SK-N-SH (cell line): ENCODE measurements around the gene IL18R1. TPM values are rescaled to one million over a fixed set of nuclear protein-coding genes. Genes with fewer than 3 reads are reported as not detected.

ENCODE experiments used
- CTCF ChIA-PET: fragments of 300-600, 350-600 bp; formaldehyde crosslinking; extraction: SDS; loops from one replicate; lab custom pipeline; 2021; lab: Yijun Ruan, JAX
- POLR2A ChIA-PET: fragments of 350-600 bp; sonication (Branson Sonifier 250); formaldehyde crosslinking; extraction: SDS; loops from one replicate; lab custom pipeline; 2020; ENCODE audit warnings: antibody characterized with exemption, inconsistent platforms; lab: Yijun Ruan, JAX
- DNase-seq: peaks from one replicate; pipeline ENCODE4 v3.0.0; 2012
- H2AFZ ChIP-seq: fragments of 200-600 bp; sonication (generic); 2 replicates; pipeline ENCODE4 v1.8.1; 2016; ENCODE audit warnings: antibody characterized with exemption, mild to moderate bottlenecking, low read depth
- H3F3A ChIP-seq: fragments of 200-600 bp; sonication (generic); replicated peaks from 2 replicates; pipeline ENCODE3; 2016; ENCODE audit warnings: antibody characterized with exemption, mild to moderate bottlenecking; ENCODE audit not compliant: insufficient read depth
- H3K27ac ChIP-seq, 2 experiments: fragments of 200-500 bp in 1 of 2; fragments of 200-600 bp in 1 of 2; sonication (Bioruptor generic) in 1 of 2; sonication (generic), shearing (Covaris generic) in 1 of 2; 2 replicates each; pipeline versions ENCODE4 v1.5.1 to v1.6.1; 2014 to 2016; ENCODE audit warnings: low read depth in 2 of 2, inconsistent platforms in 1 of 2, low read length in 1 of 2, mild to moderate bottlenecking in 1 of 2, mixed read lengths in 1 of 2
- H3K27me3 ChIP-seq: fragments of 200-600 bp; sonication (generic), shearing (Covaris generic); 2 replicates; pipeline ENCODE4 v1.6.1; 2016; ENCODE audit warnings: mixed run types; ENCODE audit not compliant: insufficient read depth
- H3K36me3 ChIP-seq, 2 experiments: fragments of 200-500 bp in 1 of 2; fragments of 200-600 bp in 1 of 2; sonication (Bioruptor generic) in 1 of 2; sonication (generic) in 1 of 2; replicated peaks in 1 of 2; 2 replicates each; pipeline versions ENCODE3 to v1.5.1; 2014 to 2016; ENCODE audit warnings: low read length in 1 of 2, mild to moderate bottlenecking in 1 of 2; ENCODE audit not compliant: insufficient read depth in 2 of 2, control insufficient read depth in 1 of 2
- H3K4me1 ChIP-seq, 2 experiments: fragments of 200-500 bp in 1 of 2; fragments of 200-600 bp in 1 of 2; sonication (Bioruptor generic) in 1 of 2; sonication (generic), shearing (Covaris generic) in 1 of 2; 2 replicates each; pipeline versions ENCODE4 v1.5.1 to v1.6.1; 2014 to 2016; ENCODE audit warnings: low read depth in 1 of 2, low read length in 1 of 2, mixed run types in 1 of 2; ENCODE audit not compliant: insufficient read depth in 2 of 2, control insufficient read depth in 1 of 2
- H3K4me2 ChIP-seq: fragments of 200-600 bp; sonication (generic), shearing (Covaris generic); 2 replicates; pipeline ENCODE4 v1.6.1; 2017; ENCODE audit warnings: mixed run types
- H3K4me3 ChIP-seq, 2 experiments: fragments of 200-500 bp in 1 of 2; fragments of 200-600 bp in 1 of 2; sonication (Bioruptor generic) in 1 of 2; sonication (generic), shearing (Covaris generic) in 1 of 2; 2 replicates each; pipeline versions ENCODE4 v1.5.1 to v1.8.1; 2014 to 2016; ENCODE audit warnings: low read depth in 2 of 2, inconsistent platforms in 1 of 2, low read length in 1 of 2, mild to moderate bottlenecking in 1 of 2, mixed read lengths in 1 of 2, moderate library complexity in 1 of 2
- H3K79me2 ChIP-seq: fragments of 200-600 bp; sonication (generic); 2 replicates; pipeline ENCODE4 v1.8.1; 2017; ENCODE audit warnings: mild to moderate bottlenecking; ENCODE audit not compliant: insufficient read depth
- H3K9ac ChIP-seq: fragments of 200-600 bp; sonication (generic); 2 replicates; pipeline ENCODE4 v1.6.1; 2017; ENCODE audit warnings: mixed run types
- H3K9me2 ChIP-seq: fragments of 200-600 bp; sonication (generic); 2 replicates; pipeline ENCODE4 v1.6.1; 2017; ENCODE audit warnings: mixed run types
- H3K9me3 ChIP-seq: fragments of 200-600 bp; sonication (generic); 2 replicates; pipeline ENCODE4 v1.6.1; 2017; ENCODE audit warnings: mixed run types, mild to moderate bottlenecking, moderate library complexity
- H4K20me1 ChIP-seq: fragments of 200-600 bp; sonication (generic); 2 replicates; pipeline ENCODE4 v1.6.1; 2017; ENCODE audit warnings: mild to moderate bottlenecking, mixed run types; ENCODE audit not compliant: insufficient read depth
- CTCF ChIP-seq: fragments of 200-600 bp; sonication (generic); IDR thresholded peaks from 2 replicates; pipeline ENCODE4 v1.6.1; 2017; ENCODE audit warnings: antibody characterized with exemption, mild to moderate bottlenecking, moderate library complexity
- EP300 ChIP-seq, 2 experiments: IDR thresholded peaks; 2 replicates each; pipeline versions ENCODE4 v1.4.0 to v1.6.1; 2012; ENCODE audit warnings: borderline replicate concordance in 1 of 2, low read depth in 1 of 2, low read length in 1 of 2
- EZH2phosphoT487 ChIP-seq: fragments of 200-600 bp; sonication (generic); IDR thresholded peaks from 2 replicates; pipeline ENCODE4 v1.6.1; 2017; ENCODE audit warnings: low read depth, mixed run types, mild to moderate bottlenecking, antibody characterized with exemption, moderate library complexity, borderline replicate concordance
- FOXJ3 ChIP-seq: sonication (generic); formaldehyde crosslinking; IDR thresholded peaks from 2 replicates; pipeline ENCODE4 v1.5.1; 2020; ENCODE audit warnings: mild to moderate bottlenecking, missing genetic modification reagents
- FOXM1 ChIP-seq: IDR thresholded peaks from 2 replicates; pipeline ENCODE4 v1.4.0; 2012; ENCODE audit warnings: low read depth, mild to moderate bottlenecking
- GABPA ChIP-seq: IDR thresholded peaks from 2 replicates; pipeline ENCODE4 v1.4.0; 2012; ENCODE audit warnings: low read depth, mild to moderate bottlenecking
- GATA2 ChIP-seq: sonication (generic); formaldehyde crosslinking; IDR thresholded peaks from 2 replicates; pipeline ENCODE4 v1.5.0; 2020; ENCODE audit warnings: mild to moderate bottlenecking, missing genetic modification reagents
- IRF3 ChIP-seq: fragments of 150-350 bp; IDR thresholded peaks from 2 replicates; pipeline ENCODE4 v1.6.1; 2016; ENCODE audit warnings: mild to moderate bottlenecking, low read depth, low read length
- JUND ChIP-seq: IDR thresholded peaks from 2 replicates; pipeline ENCODE4 v1.4.0; 2012
- MXI1 ChIP-seq: IDR thresholded peaks from 2 replicates; pipeline ENCODE4 v1.6.1; 2012; ENCODE audit warnings: mild to moderate bottlenecking, low read depth, low read length, improper control_type of control experiment
- NRF1 ChIP-seq: IDR thresholded peaks from 2 replicates; pipeline ENCODE4 v1.6.1; 2012; ENCODE audit warnings: low read depth, mild to moderate bottlenecking, low read length
- RAD21 ChIP-seq: IDR thresholded peaks from 2 replicates; pipeline ENCODE4 v1.6.1; 2012; ENCODE audit warnings: mild to moderate bottlenecking, low read length
- RCOR1 ChIP-seq: fragments of 150-350 bp; IDR thresholded peaks from 2 replicates; pipeline ENCODE4 v1.6.1; 2017; ENCODE audit warnings: antibody characterized with exemption, low read length
- RFX5 ChIP-seq: IDR thresholded peaks from 2 replicates; pipeline ENCODE4 v1.6.1; 2012; ENCODE audit warnings: mild to moderate bottlenecking, improper control_type of control experiment, low read length
- SIN3A ChIP-seq: IDR thresholded peaks from 2 replicates; pipeline ENCODE4 v1.6.1; 2012; ENCODE audit warnings: low read depth, mild to moderate bottlenecking, low read length, moderate library complexity, borderline replicate concordance
- TAF1 ChIP-seq: IDR thresholded peaks from 2 replicates; pipeline ENCODE4 v1.6.1; 2012; ENCODE audit warnings: low read depth, mild to moderate bottlenecking, low read length, moderate library complexity, borderline replicate concordance
- USF1 ChIP-seq: IDR thresholded peaks from 2 replicates; pipeline ENCODE4 v1.4.0; 2012; ENCODE audit warnings: low read depth, borderline replicate concordance
- YY1 ChIP-seq: IDR thresholded peaks from 2 replicates; pipeline ENCODE4 v1.4.0; 2012; ENCODE audit warnings: low read depth, mild to moderate bottlenecking
- ZBTB33 ChIP-seq: IDR thresholded peaks from 2 replicates; pipeline ENCODE4 v1.4.0; 2012; ENCODE audit warnings: low read depth, borderline replicate concordance
- WGBS: methylation state at CpG from one replicate; pipeline ENCODE4 v1.1.6; 2017; ENCODE audit warnings: low lambda C conversion rate; 5-methylcytosine and 5-hydroxymethylcytosine counted together
- polyA plus RNA-seq, 3 experiments: library from polyadenylated mRNA; depleted of rRNA; stranded (reverse); fragments of >200 nt; gene quantifications; 2 replicates each; pipeline ENCODE4 v1.2.3, GENCODE V29; 2012
- TF ChIP-seq, protein P1 (sequence below): fragments of 150-350 bp; IDR thresholded peaks from 2 replicates; pipeline ENCODE4 v1.6.1; 2017; ENCODE audit warnings: antibody characterized with exemption, low read length, low read depth, borderline replicate concordance

The IL18R1 gene
- polyA plus RNA-seq, 1 of the 3 experiments (the other 2 are of a cell fraction): not detected

- H3K27ac ChIP-seq: no peak overlapping the region
- no peaks in the 10 kb centered on the region for H3K4me1 ChIP-seq
- no peaks in the 10 kb centered on the region for H3K9me3 ChIP-seq
- H3K9me2 ChIP-seq: no peaks in the 10 kb centered on the region
- ChIA-PET POLR2A (no interaction called here), CTCF (interaction anchor here (0.7 to 0.8 kb wide), 2 partner anchors 211 to 311 kb away, joined by 3 to 4 read pairs; no protein-coding TSS in a partner anchor)
- under 1% methylated on average over 5 of the region's 5 CpGs for WGBS
- H3K79me2 ChIP-seq: no peaks in the 10 kb centered on the region
- H3K4me3 ChIP-seq: no peak overlapping the region
- H3K27me3 ChIP-seq: no peaks in the 10 kb centered on the region; the same call in 1 of the 2 replicates
- no peak overlapping the region for H3K4me2 ChIP-seq
- DNase-seq: no peak
- TF ChIP-seq RAD21: no peak
- no peak for TF ChIP-seq GATA2 (CRISPR knock-in tag)
- no peak for TF ChIP-seq GABPA
- TF ChIP-seq FOXJ3 (CRISPR knock-in tag): no peak
- TF ChIP-seq IRF3: no peak
- no peak for TF ChIP-seq CTCF
- no peak for TF ChIP-seq NRF1
- no peak for TF ChIP-seq FOXM1
- TF ChIP-seq, protein P1, sequence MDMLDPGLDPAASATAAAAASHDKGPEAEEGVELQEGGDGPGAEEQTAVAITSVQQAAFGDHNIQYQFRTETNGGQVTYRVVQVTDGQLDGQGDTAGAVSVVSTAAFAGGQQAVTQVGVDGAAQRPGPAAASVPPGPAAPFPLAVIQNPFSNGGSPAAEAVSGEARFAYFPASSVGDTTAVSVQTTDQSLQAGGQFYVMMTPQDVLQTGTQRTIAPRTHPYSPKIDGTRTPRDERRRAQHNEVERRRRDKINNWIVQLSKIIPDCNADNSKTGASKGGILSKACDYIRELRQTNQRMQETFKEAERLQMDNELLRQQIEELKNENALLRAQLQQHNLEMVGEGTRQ: no peak
- no peak overlapping the region for H2AFZ ChIP-seq
- H3K36me3 ChIP-seq: no peaks in the 10 kb centered on the region
- no peak overlapping the region for H3K9ac ChIP-seq
- no peaks in the 10 kb centered on the region for H3F3A ChIP-seq
- no peaks in the 10 kb centered on the region for H4K20me1 ChIP-seq
These were observed 24.1 kb upstream of the IL18R1 start for GRCh38 chr2:102331311-102331980.

GRCh38 chr2:102334486-102334885, 21.1 kb upstream of the IL18R1 start:
- no peak for DNase-seq
- POLR2A ChIA-PET: no interaction called here
- Histone ChIP-seq H3K36me3 (no peaks in the 10 kb centered on the region), H3K9ac (no peak overlapping the region), H3K4me3 (no peak overlapping the region), H3K27me3 (no peaks in the 10 kb centered on the region; the same call in 1 of the 2 replicates), H3F3A (no peaks in the 10 kb centered on the region), H3K4me1 (no peaks in the 10 kb centered on the region), H3K79me2 (no peaks in the 10 kb centered on the region), H2AFZ (no peak overlapping the region), H4K20me1 (no peaks in the 10 kb centered on the region), H3K9me3 (no peaks in the 10 kb centered on the region), H3K4me2 (no peak overlapping the region), H3K9me2 (no peaks in the 10 kb centered on the region), H3K27ac (no peak overlapping the region)
- 10% methylated on average over 1 of the region's 1 CpG for WGBS
- CTCF ChIA-PET: interaction anchor here (0.6 kb wide), 1 partner anchor 94 kb away, joined by 3 read pairs; no protein-coding TSS in a partner anchor
- TF ChIP-seq RCOR1 (no peak), MXI1 (no peak), EZH2phosphoT487 (no peak), YY1 (no peak), EP300 (IDR thresholded peaks at IDR 0.05; ENCODE audit: borderline replicate concordance in 1 of 2, low read depth in 1 of 2, low read length in 1 of 2) (no peak), TAF1 (no peak), JUND (no peak), USF1 (no peak), ZBTB33 (no peak), RFX5 (no peak), SIN3A (no peak)
